ENCODE results near the gene AKR1E2.
A peak's percentile ranks its signal among the peaks of the same experiment; 100 is the strongest.

AKR1E2 gene

DNA sequence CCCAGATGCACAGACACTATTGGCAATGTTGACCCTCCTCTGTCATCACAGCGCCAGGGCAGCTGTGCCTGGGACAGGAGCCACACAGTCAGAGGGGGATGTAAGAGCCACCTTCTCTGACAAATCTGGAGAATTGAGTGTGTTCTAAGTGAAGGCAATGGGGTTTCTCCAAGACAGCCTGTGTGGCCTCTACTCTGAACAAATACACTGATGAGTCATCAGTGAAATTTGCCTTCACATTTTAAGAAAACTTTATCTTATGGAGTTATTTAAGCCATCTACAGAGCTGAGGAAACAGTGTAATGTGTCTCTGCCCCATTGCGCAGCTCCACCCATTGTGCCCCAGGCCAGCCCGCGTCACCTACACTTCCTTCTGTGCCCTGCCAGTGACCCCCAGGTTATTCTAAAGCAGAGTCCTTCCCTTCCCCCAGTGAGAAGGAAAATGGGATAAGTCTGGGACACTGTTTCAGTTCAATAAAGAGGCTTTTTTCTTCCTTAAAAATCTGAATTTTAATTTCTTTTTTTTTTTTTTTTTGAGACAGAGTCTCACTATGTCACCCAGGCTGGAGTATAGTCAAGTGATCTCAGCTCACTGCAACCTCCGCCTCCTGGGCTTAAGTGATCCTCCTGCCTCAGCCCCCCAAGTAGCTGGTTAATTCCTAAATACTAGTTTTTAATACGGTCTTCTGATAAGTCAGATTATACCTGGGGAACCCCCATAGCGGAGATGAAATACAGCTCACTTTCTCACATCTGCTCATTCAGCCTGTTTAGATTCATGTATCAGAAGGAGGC, 21.8 kb downstream of the AKR1E2 start:
- no peak for DNase-seq

DNA sequence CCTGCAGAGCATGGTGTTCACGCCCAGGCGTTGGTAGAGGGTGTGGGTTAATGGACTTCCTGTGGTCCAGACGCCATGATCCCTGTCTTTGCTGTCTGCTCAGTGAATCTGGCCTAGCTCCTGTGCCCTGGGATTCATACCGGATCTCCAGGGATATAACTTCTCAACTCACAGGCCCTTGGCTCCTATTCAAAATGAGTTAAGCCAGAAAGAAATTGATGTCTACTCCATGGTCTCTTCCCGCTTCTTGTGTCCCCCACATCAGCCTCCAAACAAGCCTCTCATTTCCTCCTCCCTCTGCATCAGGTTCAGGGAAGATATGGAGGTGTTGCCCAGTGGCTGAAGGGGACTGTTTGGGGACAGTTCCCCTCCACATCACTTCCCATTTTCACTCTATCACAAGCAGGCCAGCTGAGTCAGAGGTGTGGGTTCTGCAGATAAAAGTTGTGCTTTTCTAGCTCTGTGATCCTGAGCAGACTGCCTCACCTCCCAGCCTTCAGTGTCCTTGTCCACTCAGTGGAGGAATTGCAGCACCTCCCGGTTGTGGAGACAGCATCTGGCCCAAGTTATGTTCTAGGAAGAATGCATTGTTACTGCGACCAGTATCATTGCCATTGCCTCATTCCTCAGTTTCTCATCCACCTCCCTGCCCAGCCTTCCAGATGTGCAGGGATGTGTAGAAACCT, 22.5 kb downstream of the AKR1E2 start:
- DNase-seq: no peak

DNA sequence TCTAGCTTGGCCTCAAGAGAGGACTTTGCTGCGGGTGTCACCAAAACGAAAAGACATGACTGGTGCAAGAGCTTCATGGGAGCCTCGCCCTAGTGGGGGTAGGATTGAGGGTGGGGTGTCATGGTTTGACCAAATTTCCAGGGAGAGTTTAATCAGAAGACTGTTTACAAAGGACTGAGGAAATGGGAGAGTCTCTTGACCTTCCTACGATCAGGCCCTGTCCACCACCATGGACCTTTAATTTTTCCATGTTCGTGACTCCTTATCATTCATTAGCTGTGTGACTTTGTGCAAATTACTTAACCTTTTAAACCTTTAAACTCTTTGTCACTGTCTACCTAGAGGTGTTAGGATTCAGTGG, 23.0 kb downstream of the AKR1E2 start:
- no peak for DNase-seq

DNA sequence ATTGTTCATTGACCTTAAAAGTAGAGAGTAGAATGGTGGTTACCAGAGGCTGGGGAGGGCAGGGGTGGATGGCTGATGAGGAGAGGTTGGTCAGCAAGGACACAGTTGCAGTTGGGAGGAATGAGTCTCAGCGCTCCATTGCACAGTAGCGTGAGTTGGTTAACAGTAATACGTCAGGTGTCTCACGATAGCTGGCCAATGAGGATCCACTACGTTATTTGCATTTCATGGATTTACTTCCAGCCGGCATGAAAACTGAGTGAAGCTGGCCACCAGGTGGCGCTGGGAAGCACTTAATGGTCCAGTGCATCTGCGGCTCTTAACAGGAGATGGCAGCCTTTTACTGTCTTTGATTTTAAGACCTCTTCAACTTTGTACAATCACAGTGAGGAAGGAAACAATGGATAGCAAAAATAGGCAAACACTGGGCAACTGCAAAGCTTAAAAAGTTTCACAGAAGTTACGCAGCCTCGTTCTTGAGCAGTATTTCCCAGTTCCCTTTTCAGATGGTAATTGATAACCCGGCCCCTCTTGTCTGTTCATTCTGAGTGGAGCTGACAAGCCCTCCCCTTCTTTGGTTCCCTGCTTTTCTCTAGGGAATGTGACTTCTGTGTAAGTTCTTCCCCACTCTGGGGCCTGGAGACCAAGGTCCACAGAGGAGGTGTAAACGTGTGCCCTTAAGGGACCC, 23.7 kb downstream of the AKR1E2 start:
- peak; percentile 54 for DNase-seq

DNA sequence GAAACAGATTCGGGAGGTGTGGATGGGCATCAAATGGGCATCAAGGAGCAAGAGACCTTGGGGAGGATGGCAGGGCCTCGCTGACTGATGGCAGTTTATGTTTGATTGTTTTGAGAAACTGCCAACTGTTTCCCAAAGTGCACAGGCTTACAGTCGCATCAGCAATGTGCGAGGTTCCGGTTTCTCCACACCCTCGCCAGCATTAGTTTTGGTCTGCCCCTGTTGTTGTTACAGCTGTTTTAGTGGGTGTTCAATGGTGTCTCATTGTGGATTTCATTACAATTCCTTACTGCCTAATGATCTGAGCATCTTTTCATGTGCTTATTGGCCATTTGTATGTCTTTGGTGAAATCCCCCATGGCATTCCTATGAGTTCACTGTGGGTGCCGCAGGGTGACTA, 24.4 kb downstream of the AKR1E2 start:
- no peak for DNase-seq

DNA sequence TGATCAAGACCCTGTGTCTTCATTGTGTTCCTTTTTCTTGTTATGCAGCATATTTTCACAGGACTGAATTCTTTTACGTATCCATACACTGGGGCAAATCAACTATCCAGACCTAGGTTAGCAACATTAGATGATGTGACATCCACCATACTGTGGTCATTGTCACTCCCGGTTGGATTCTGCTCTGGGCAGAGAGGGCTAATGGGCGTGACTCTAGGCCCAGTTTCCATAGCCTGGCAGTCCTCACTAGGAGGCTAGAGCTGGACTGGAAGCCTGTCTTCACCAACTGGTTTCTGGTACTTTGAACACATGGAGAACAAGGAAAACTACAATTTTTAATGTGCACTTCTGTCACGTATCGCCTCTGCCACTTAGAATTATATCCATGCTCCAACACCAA, 25.2 kb downstream of the AKR1E2 start:
- DNase-seq: no peak

DNA sequence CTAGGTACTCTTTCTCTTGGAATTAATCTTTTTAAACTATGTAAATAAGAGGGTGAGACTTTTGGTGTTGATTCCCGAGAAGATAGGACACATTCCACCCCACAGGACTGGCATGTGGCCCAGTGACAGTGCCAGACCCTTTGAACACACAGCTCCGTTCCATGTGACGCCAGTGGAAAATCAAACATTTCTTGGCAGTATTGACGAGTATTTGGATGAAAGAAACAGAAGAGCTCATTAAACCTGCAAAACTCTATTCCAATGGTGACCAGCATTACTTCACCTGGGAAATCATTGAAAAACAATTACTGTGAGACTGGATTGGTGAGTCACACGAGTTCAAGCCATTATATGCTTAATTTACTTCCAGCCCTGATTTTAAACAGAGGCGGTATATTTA, 25.8 kb downstream of the AKR1E2 start:
- DNase-seq: no peak

DNA sequence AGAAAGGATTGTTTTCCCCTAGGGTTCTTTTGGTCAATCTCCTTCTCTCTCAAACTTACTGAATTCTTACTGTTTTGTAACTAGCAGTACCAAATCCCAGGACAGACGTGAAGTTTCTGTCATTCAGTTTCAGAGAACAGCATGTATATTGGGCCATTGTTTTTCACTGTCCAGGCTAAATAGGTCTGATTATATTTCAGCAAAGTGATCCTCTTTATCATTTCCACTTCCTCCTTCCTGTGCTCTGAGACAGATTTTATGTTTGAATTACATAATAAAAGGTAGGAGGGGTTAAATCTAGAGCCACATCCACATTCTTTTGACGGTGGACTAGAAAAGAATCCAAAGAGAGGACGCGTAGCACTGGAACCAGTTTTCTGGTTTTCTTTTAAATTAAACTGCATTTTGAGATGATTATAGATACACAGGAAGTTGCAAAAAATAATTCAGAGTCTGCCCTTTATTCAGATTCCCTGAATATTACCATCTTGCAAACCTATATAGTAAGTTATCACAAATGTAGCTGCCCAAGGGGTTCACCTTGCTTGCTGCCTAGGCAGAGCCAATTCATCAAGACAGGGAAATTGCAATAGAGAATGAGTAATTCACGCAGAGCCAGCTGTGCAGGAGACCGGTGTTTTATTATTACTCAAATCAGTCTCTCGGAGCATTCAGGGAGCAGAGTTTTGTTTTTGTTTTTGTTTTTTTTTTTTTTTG, 40.1 kb downstream of the AKR1E2 start:
- DNase-seq: no peak

DNA sequence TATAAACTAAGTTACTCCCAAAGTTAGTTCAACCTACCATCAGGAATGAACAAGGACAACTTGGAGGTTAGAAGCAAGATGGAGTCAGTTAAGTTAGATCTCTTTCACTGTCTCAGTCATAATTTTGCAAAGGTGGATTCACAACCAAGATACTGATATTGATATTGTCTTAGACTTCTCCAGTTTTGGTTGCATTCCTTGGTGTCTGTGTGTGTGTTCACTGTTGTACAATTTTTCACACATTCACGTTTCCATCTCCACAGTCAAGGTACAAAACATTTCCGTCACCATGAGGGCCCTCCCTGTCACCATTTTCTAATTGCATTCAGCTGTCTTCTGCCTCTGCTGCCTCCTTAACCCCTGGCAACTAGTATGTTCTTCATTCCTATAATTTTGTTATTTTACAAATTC, 41.1 kb downstream of the AKR1E2 start:
- DNase-seq: no peak

DNA sequence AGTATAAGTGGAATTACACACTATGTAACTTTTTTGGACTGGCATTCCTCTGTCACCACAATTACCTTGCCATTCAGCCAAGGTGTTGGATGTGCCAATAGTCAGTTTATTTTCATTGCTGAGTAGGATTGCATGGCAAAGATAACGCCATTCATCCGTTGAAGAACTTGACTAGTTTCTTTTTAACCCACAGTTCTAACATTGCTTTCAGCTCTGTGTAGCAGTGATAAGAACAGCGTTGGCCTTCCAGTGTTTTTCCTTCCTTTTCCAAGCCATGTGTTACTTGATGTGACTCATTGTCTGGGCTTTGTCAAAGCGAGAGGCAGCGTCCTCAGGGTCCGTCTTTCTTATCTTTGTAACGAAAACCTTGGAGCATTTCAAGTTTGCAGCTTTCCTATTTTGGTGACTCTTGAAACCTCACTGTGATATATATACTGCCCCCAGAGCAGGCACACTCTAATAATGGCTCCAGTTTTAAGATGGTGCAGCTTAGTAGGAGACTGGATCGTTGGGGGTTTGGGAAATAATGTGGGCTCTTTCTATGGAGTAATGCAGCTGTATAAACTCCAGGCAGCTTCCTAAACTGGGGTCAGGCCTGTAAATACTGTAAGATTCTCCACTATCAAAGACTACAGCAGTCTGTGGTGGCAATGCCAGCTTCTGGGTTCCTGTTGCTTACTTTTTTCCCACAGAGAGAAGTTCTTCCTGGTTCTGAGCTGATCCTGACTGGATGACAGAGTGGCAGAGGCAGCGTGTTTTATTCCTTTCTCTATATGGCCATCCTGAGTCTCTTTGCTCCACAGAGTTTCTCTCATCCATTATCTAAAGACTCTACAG, 41.7 kb downstream of the AKR1E2 start:
- no peak for DNase-seq

DNA sequence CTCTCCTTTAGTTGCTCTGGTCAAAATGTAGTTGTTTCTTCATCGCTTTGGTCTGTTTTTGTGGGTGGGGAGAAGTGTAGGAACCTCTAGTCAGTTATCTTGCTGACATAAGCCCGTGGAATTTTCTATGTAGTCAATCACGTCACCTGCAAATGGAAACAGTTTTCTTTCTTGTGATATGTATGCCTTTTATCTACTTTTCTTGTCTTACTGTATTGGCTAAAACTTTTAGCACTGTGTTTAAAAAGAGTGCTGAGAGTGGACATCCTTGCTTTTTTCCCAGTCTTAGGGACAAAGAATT, 42.3 kb downstream of the AKR1E2 start:
- DNase-seq: no peak

DNA sequence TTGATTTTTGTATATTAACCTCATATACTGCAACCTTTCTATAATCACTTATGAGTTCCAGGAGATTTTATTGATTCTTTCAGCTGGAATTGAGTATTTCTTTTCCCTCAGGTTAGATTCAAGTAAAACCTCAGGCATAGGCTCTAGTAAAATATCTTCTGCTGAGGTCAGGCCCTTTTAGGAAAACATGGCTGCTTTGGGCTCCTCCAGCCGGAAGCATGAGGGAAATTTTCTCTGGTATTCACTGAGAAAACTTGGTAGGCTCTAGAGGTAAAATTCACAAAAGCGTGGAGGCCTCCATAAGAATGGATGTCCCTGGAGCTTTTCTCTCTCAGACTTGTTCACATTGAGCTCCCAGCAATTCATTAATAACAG, 56.7 kb downstream of the AKR1E2 start:
- no peak for DNase-seq

DNA sequence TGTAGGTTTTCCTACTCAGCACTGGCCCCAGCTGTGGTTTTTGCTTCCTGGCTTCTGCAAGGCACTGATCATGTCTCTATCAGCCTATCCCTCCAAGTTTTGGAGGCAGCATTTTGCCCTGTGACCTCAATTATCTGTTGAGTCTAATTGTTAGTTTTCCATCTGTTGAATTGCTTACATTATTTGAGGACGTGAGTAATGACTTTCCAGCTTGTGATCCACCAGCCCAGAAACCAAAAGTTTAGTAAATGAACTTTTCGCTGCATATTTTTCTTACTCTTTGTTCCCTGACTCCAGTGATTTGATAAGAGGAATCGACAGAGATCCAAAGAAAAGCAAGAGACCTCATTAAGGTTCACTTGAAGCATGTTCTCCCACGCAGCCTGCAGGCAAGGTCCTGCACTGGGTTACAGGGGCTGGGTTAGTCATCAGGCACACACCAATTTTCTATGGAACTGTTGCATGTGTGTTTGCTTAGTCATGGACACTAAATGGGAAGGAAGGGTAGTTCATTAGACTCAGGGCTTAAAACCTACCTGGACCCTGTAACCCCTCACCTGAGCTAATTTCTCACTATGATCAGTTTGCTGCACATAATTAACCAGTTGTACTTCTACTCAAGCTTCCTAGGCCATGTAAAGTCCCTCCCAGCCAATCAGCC, 57.2 kb downstream of the AKR1E2 start:
- DNase-seq: no peak

DNA sequence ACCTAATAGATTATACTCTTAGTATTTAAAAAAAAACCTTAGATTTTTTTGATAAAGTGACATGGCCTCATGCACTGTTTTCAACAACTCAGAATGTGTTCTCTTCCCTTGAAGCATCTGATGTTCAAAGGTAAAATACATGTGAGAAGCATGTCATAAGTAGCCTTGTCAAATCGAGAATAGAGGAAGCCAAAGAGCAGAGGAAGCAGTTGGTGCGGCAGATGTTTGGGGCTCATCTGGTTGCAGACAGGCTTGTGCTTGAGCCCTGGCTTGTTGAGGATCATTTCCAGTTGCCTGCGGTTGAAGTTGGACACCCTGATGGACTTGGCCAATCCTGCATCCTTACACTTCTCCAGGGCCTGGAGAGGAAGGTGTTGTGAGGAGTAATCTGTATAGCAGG, 59.2 kb downstream of the AKR1E2 start:
- no peak for DNase-seq

DNA sequence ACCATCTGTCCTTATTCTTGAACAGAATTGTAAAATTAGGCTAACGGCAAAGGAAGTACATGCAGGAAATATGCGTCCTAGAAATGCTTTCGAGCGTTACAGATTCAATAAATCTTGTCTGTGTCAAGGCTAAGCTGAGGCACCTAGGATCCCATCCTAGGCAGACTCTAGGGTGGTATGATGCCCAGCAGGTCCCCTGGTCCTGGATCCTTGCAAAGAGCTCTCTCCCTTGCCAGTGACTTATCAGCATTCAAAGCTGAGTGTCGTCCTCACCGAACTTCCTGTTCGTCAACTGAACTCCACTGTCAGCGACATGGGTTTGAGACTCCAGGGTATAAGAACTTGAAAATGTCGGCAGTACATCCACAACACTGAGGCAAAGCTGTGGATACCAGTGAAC, 61.5 kb downstream of the AKR1E2 start:
- DNase-seq: no peak

DNA sequence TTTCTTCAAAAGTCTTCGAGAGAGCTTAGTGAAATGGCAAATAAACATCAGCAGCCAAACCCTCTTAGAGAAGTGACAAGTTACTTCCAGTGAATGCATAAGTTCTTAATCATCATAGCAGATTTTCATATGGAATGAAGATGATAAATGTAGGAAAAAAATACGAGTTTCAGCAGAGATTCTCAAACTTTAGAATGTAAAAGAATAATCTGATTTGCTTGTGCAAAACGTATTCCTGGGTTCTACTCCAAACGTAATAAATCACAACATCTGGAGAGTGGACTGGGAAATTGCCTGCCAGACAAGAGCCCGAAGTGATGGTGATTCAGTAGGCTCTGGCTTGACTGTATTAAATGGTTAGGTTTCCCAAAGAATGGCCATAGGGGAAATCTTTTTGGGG, 62.2 kb downstream of the AKR1E2 start:
- no peak for DNase-seq

DNA sequence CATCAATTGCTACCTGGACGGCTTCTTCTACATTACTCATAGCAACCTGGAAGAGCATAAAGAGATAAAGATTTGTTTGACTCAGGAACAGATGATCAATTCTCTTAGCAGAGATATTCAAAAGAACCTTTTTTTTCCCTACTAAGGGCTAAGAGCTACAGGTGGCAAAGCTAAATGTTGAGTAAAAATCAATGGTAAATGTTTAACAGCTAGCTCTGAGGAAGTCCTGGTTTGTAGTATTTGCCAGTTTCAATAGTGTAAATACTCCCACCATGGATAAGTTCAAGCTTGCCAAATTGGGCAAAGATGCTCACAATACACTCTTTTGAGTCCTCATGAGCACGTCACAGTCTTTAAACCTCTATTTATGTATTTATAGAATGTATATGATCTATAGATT, 64.0 kb downstream of the AKR1E2 start:
- DNase-seq: no peak

DNA sequence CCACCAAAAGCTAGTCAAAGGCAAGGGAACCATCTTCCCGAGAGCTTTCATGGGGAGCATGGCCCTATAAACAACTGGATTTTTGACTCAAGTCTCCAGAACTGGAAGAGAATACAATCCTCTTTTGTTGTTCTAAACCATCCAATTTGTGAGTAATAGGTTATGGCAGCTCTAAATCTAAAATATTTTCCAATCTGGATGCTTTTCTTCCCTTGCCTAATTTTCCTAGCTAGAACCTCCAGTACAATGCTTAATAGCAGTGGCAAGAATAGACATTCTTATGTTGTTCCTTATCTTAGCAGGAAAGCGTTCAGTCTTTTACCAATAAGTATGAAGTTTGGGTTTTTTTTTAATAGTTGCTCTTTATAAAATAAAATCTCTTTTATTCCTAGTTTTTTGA, 66.7 kb downstream of the AKR1E2 start:
- no peak for DNase-seq

DNA sequence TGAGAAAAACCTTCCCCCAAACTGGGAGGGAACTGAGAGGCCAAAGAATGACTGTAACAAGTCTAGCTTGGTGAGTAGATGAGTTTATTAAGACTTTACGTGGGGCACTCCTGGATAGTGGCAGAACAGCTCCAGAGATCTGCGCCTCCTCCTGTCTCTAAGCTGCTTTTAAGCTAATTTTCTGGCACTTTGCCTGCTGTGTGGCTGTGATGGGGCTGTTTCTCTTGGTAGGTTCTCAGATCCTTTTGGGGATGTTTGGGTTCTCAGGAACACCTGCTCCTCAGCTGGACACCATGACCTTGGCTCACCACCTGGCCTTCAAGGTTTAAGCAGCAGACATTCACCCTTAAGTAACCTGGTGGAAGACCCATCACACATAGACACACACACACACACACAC, 68.3 kb downstream of the AKR1E2 start:
- no peak for DNase-seq

Data from NCI-H2081 treated with DMSO at 0.1 percent for 48 hours (cell line).